Measurements from ENCODE around the gene LCE2C. TPM values are rescaled to one million over a fixed set of nuclear protein-coding genes. Genes with fewer than 3 reads are reported as not detected.
"Not testable (repeated sequence)": the region's sequence is repeated elsewhere in the genome, so short reads cannot be mapped to it uniquely, and the experiment has no call there.

LCE2C gene
- total RNA-seq, 1 donor from 2014 or later: not detected

DNA sequence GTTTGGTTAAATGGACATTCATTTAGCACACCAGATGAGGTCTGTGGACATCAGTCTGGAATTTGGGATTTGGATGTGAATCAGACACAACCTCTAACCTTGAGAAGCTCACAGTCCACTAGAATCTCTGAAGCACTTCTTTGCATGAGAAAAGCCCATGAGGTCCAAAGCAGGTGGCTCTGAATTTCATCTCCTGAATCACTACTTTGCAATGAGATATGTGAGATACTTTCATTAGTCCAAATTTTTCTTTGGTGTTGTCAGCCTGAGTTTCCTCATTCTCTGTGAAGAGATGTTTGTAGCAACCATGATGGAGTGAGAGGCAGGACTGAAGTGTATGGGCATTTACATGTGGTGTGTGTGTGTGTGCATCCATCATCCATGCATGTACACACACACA is 28.4 kb upstream of the LCE2C start:
- TF ChIP-seq, protein P1, sequence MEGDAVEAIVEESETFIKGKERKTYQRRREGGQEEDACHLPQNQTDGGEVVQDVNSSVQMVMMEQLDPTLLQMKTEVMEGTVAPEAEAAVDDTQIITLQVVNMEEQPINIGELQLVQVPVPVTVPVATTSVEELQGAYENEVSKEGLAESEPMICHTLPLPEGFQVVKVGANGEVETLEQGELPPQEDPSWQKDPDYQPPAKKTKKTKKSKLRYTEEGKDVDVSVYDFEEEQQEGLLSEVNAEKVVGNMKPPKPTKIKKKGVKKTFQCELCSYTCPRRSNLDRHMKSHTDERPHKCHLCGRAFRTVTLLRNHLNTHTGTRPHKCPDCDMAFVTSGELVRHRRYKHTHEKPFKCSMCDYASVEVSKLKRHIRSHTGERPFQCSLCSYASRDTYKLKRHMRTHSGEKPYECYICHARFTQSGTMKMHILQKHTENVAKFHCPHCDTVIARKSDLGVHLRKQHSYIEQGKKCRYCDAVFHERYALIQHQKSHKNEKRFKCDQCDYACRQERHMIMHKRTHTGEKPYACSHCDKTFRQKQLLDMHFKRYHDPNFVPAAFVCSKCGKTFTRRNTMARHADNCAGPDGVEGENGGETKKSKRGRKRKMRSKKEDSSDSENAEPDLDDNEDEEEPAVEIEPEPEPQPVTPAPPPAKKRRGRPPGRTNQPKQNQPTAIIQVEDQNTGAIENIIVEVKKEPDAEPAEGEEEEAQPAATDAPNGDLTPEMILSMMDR (IDR thresholded peaks at IDR 0.05; ENCODE audit: insufficient read depth, low read length, severe bottlenecking): no peak
- no peak for FAIRE-seq
- DNase-seq (ENCODE audit: low read depth): no peak
- H3K4me3 ChIP-seq (ENCODE audit: low read depth, low read length): no peak overlapping the region
- peaks cover 4% of the 10 kb centered on the region for H3K27me3 ChIP-seq (ENCODE audit: control insufficient read depth, insufficient read depth, low read length)
- no peaks in the 10 kb centered on the region for H3K36me3 ChIP-seq (ENCODE audit: control insufficient read depth, insufficient read depth, low read length)

DNA sequence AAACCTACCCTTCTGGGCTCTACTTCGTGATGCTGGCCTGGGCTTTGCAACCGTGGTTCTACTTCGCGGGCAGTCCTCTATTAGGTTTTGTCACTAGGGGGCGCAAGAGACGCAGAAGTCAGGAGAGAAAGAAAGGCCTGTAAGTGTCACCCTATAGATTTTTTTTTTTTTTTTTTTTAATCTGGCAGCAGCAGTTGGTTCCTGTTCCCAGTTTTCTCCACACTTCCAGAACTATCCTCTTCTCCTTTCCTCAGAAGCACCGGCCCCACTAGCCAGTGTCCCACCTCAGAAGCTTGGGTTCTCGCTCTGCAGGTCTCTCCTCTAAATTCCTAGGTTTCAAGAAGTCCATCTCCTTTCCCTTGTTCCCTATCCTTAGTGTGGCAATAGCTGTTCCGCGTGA is 21.0 kb upstream of the LCE2C start:
- peak; percentile 68 for DNase-seq (ENCODE audit: low read depth)

DNA sequence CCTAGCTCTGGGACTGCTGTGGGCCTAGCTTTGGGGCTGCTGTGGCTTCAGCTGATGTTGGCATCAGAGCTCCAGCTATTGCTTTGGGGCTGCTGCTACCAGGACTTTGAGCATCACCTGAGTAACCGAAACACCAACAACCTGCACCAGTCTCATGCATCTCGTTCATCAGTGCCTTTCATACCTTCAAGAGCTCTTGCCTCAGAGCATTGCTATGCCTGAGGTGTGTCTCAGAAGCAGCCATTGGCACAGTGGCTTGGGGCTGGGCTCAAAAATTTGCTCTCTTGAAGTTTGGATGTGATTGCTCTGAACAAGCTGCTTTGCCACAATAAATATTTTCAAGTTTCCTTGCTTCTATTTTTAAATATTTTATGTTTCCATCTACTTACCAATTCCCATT is 18.6 kb upstream of the LCE2C start:
- no peak for FAIRE-seq
- Histone ChIP-seq H3K27me3 (ENCODE audit: control insufficient read depth, insufficient read depth, low read length) (no peaks in the 10 kb centered on the region), H3K36me3 (ENCODE audit: control insufficient read depth, insufficient read depth, low read length) (no peaks in the 10 kb centered on the region), H3K4me3 (ENCODE audit: low read depth, low read length) (no peak overlapping the region)
- TF ChIP-seq, protein P1 (IDR thresholded peaks at IDR 0.05; ENCODE audit: insufficient read depth, low read length, severe bottlenecking): no peak
- no peak for DNase-seq (ENCODE audit: low read depth)

More for the DNA sequence above, 21.0 kb upstream of the LCE2C start:
- no peaks in the 10 kb centered on the region for H3K36me3 ChIP-seq (ENCODE audit: control insufficient read depth, insufficient read depth, low read length)
- no peak overlapping the region for H3K4me3 ChIP-seq (ENCODE audit: low read depth, low read length)
- TF ChIP-seq, protein P1 (IDR thresholded peaks at IDR 0.05; ENCODE audit: insufficient read depth, low read length, severe bottlenecking): peak; percentile 78
- H3K27me3 ChIP-seq (ENCODE audit: control insufficient read depth, insufficient read depth, low read length): no peaks in the 10 kb centered on the region
- FAIRE-seq: peak; percentile 58

DNA sequence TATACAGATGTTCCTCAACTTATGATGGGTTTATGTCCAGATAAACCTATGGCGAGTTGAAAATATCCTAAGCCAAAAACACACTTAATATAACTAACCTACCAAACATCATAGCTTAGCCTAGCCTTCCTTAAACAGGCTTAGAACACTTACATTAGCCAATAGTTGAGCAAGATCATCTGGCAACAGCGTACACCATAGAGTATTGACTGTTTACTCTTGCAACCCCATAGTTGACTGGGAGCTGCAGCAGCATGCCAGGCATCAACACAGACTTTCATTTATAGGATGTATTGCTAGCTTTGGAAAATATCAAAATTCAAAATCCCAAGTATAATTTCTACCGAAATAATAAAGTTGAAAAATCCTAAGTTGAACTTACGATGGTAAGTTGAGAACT is 17.4 kb upstream of the LCE2C start:
- TF ChIP-seq, protein P1 (IDR thresholded peaks at IDR 0.05; ENCODE audit: insufficient read depth, low read length, severe bottlenecking): no peak
- no peak for FAIRE-seq
- H3K4me3 ChIP-seq (ENCODE audit: low read depth, low read length): no peak overlapping the region
- DNase-seq (ENCODE audit: low read depth): no peak
- H3K36me3 ChIP-seq (ENCODE audit: control insufficient read depth, insufficient read depth, low read length): no peaks in the 10 kb centered on the region
- no peaks in the 10 kb centered on the region for H3K27me3 ChIP-seq (ENCODE audit: control insufficient read depth, insufficient read depth, low read length)

DNA sequence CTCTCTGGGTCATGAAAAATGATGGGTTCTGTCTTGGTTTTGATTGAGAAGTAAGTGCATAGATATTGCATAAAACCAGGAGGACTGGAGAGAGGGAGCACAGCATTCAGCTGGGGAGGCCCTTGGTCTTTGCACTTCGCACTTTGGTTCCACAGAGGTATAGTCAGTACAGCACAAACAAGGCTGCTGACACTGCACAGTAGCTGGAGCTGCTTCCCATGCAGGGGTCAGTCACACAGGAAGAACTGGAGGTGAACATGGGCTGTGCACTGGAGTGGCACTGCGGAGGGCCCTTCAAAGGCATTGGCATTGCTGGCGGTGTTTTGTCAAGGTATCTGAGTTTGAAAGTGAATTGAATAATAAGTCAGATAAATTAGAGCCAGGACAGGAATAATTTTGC is 16.4 kb upstream of the LCE2C start:
- Histone ChIP-seq H3K4me3 (ENCODE audit: low read depth, low read length) (no peak overlapping the region), H3K27me3 (ENCODE audit: control insufficient read depth, insufficient read depth, low read length) (peaks cover 2% of the 10 kb centered on the region), H3K36me3 (ENCODE audit: control insufficient read depth, insufficient read depth, low read length) (no peaks in the 10 kb centered on the region)
- DNase-seq (ENCODE audit: low read depth): no peak
- FAIRE-seq: no peak
- TF ChIP-seq, protein P1 (IDR thresholded peaks at IDR 0.05; ENCODE audit: insufficient read depth, low read length, severe bottlenecking): no peak

DNA sequence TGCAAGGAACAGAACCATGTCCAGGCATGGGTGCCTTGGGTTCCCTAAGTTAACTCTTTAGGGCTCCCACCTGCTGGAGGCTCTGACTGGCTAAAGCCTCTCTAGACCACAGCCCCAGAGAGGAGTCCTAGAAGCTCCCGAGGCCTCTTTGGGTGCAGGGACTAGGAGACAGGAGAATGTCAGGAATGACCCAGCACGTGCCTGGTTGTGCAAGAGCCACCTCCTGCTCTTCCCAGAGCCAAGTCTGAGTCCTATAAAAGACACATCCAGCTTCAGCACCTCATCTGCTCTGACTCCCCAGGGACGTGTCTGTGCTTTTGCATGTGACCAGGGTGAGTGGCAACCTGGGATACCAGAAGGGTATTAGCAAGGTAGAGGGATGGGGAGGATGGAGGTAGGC is 12.0 kb upstream of the LCE2C start, which contains the start of gene LCE2D:
Gene LCE2D, plus strand, starts transcription at position 283 of the 400 bp plus-strand sequence. CDS start 726 bp downstream, outside the sequence.
- FAIRE-seq: no peak
- TF ChIP-seq, protein P1 (IDR thresholded peaks at IDR 0.05; ENCODE audit: insufficient read depth, low read length, severe bottlenecking): no peak
- Histone ChIP-seq H3K27me3 (ENCODE audit: control insufficient read depth, insufficient read depth, low read length) (peaks cover 3% of the 10 kb centered on the region), H3K4me3 (ENCODE audit: low read depth, low read length) (no peak within 1 kb of the TSS), H3K36me3 (ENCODE audit: control insufficient read depth, insufficient read depth, low read length) (no peaks in the 10 kb centered on the region)
- DNase-seq (ENCODE audit: low read depth): no peak

DNA sequence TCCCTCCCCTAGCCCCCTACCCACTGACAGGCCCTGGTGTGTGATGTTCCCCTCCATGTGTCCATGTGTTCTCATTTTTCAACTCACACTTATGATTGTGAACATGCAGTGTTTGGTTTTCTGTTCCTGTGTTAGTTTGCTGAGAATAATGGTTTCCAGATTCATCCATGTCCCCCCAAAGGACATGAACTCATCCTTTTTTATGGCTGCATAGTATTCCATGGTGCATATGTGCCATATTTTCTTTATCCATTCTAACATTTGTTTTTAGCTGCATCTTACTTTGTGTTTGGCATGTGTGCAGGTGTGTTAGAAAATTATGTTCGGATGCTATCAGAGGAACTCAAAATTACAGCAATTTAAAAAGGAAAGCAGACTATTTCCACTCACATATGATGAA is 8.9 kb upstream of the LCE2C start:
- not testable (repeated sequence) for FAIRE-seq; H3K36me3 ChIP-seq (ENCODE audit: control insufficient read depth, insufficient read depth, low read length); DNase-seq (ENCODE audit: low read depth); H3K27me3 ChIP-seq (ENCODE audit: control insufficient read depth, insufficient read depth, low read length); H3K4me3 ChIP-seq (ENCODE audit: low read depth, low read length)
